ENCODE measurements around the gene KCNH5. TPM values are rescaled to one million over a fixed set of nuclear protein-coding genes. Genes with fewer than 3 reads are reported as not detected.

KCNH5 gene
- total RNA-seq, 1 experiment from 2014 or later = not detected

- peak; percentile 70 to 83 for DNase-seq (ENCODE audit: low read depth in 1 of 2, low spot score in 2 of 2)
- no peak overlapping the region for H3K4me3 ChIP-seq
- no peaks in the 10 kb centered on the region for H3K27me3 ChIP-seq (replicated peaks)
- H3K36me3 ChIP-seq = no peaks in the 10 kb centered on the region
- H3K27ac ChIP-seq = peak overlapping the region; percentile 97
- H3K4me1 ChIP-seq (replicated peaks) = peaks cover 35% of the 10 kb centered on the region
- H3K9me3 ChIP-seq (replicated peaks) = no peaks in the 10 kb centered on the region
These were observed 353.4 kb downstream of the KCNH5 start for GRCh38 chr14:62691647-62692489.

GRCh38 chr14:62689733-62690132 lies 355.5 kb downstream of the KCNH5 start:
- Histone ChIP-seq H3K27me3 (replicated peaks) (no peaks in the 10 kb centered on the region), H3K4me1 (replicated peaks) (peaks cover 35% of the 10 kb centered on the region), H3K27ac (no peak overlapping the region), H3K36me3 (no peaks in the 10 kb centered on the region), H3K9me3 (replicated peaks) (no peaks in the 10 kb centered on the region), H3K4me3 (no peak overlapping the region)
- no peak for DNase-seq (ENCODE audit: low read depth in 1 of 2, low spot score in 2 of 2)

DNA sequence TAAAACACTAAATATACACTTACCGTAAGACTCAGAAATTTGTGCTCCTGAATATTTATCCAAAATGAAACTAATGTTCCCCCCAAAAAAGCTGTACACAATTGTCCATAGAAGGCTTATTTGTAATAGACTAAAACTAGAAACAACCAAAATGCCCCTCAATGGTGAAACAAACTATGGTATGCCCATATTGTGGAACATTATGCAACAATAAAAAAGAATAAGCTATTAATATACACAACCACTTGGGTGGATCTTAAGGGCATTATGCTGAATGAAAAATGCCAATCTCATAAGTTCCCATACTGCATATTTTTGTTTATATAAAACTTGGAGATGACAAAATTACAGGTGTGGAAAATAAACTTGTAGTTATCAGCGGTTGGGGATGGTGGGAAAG lies 357.4 kb downstream of the KCNH5 start:
- H3K4me1 ChIP-seq (replicated peaks) = peaks cover 23% of the 10 kb centered on the region
- H3K9me3 ChIP-seq (replicated peaks) = no peaks in the 10 kb centered on the region
- H3K36me3 ChIP-seq = no peaks in the 10 kb centered on the region
- no peak overlapping the region for H3K4me3 ChIP-seq
- H3K27me3 ChIP-seq (replicated peaks) = no peaks in the 10 kb centered on the region
- DNase-seq (ENCODE audit: low read depth in 1 of 2, low spot score in 2 of 2) = no peak
- no peak overlapping the region for H3K27ac ChIP-seq

- Histone ChIP-seq H3K27me3 (replicated peaks) (no peaks in the 10 kb centered on the region), H3K4me3 (no peak overlapping the region), H3K4me1 (replicated peaks) (no peaks in the 10 kb centered on the region), H3K36me3 (no peaks in the 10 kb centered on the region), H3K27ac (no peak overlapping the region), H3K9me3 (replicated peaks) (no peaks in the 10 kb centered on the region)
- DNase-seq (ENCODE audit: low read depth in 1 of 2, low spot score in 2 of 2) = no peak
These were observed 360.9 kb downstream of the KCNH5 start for GRCh38 chr14:62684376-62684775.

DNA sequence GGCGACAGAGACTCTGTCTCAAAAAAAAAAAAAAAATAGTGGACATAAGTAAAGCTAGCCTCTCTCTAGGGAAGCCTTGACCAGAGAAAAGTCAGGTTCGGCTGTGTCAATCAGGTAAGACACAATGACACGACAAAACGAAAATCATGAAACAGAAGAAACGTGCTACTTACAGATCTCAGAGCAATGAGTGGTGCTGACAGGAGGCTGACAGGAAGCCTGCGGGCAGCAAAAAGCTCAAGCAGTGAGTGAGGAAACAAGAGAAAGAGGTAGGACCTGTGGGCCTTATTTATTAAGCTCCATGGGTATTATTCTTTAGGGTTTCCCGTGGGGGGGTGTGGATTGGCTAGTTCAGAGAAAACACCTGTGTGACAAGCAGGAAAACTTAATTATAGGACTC lies 363.1 kb downstream of the KCNH5 start:
- Histone ChIP-seq H3K9me3 (replicated peaks) (no peaks in the 10 kb centered on the region), H3K4me1 (replicated peaks) (no peaks in the 10 kb centered on the region), H3K27me3 (replicated peaks) (no peaks in the 10 kb centered on the region), H3K27ac (no peak overlapping the region), H3K4me3 (no peak overlapping the region), H3K36me3 (no peaks in the 10 kb centered on the region)
- no peak for DNase-seq (ENCODE audit: low read depth in 1 of 2, low spot score in 2 of 2)

GRCh38 chr14:62674563-62675237 lies 370.6 kb downstream of the KCNH5 start:
- Histone ChIP-seq H3K4me1 (replicated peaks) (no peaks in the 10 kb centered on the region), H3K27me3 (replicated peaks) (no peaks in the 10 kb centered on the region), H3K4me3 (no peak overlapping the region), H3K9me3 (replicated peaks) (no peaks in the 10 kb centered on the region), H3K27ac (no peak overlapping the region), H3K36me3 (no peaks in the 10 kb centered on the region)
- no peak for DNase-seq (ENCODE audit: low read depth in 1 of 2, low spot score in 2 of 2)

DNA sequence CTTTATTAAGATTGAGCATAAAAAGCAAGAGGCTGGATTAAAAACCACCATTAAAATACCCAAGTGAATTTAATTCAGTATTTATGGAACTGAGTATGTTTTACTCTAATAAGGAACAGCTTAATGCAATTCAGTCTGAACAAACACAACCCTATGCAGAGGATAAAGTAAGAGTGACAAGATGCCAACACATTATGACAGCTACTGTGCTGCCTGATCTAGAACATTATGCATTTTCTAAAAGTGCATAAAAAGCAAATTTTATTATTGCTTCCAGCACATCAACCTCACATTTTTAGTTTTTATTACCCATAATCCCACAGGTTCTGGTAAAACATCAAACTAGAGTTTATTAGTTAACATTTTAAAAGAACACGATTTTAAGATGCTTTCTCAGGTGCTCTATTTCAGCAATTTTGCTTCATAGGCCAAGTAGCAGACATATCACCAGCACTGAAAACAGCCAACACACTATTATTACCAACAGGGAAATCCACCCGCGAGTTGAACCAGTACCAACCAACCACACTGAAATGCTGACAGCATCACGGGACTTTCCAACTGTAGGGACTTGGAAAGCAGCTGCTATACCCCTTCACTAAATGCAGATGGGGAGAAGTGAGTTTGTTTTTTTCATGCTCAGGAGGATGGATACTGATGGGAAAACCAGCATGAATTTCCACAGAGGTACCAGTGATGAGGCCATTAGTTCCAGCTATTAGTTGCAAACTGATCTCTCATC lies 372.1 kb downstream of the KCNH5 start:
- Histone ChIP-seq H3K4me1 (replicated peaks) (no peaks in the 10 kb centered on the region), H3K27me3 (replicated peaks) (no peaks in the 10 kb centered on the region), H3K9me3 (replicated peaks) (no peaks in the 10 kb centered on the region), H3K36me3 (no peaks in the 10 kb centered on the region), H3K4me3 (no peak overlapping the region), H3K27ac (no peak overlapping the region)
- DNase-seq (ENCODE audit: low read depth in 1 of 2, low spot score in 2 of 2) = no peak

DNA sequence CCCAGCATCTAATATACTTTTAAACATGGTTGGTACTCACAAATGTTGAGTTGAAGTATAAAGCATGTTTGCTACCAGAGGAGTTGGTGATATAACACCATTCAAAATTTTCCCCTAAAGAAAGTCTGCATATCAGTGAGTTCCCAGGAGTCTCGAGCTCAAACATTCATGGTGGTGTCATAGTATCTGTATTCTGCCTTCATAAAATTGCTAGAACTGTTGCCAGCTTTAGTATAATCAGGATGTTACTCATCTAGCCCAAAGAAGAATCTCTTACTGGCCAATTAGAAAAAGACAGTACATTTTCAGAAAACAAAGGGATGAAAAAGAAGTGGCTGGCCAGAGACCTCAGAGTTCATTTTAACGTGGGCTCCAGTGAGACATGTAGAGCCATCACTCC lies 374.7 kb downstream of the KCNH5 start:
- Histone ChIP-seq H3K27me3 (replicated peaks) (no peaks in the 10 kb centered on the region), H3K36me3 (no peaks in the 10 kb centered on the region), H3K9me3 (replicated peaks) (no peaks in the 10 kb centered on the region), H3K4me3 (no peak overlapping the region), H3K4me1 (replicated peaks) (no peaks in the 10 kb centered on the region), H3K27ac (no peak overlapping the region)
- no peak for DNase-seq (ENCODE audit: low read depth in 1 of 2, low spot score in 2 of 2)

DNA sequence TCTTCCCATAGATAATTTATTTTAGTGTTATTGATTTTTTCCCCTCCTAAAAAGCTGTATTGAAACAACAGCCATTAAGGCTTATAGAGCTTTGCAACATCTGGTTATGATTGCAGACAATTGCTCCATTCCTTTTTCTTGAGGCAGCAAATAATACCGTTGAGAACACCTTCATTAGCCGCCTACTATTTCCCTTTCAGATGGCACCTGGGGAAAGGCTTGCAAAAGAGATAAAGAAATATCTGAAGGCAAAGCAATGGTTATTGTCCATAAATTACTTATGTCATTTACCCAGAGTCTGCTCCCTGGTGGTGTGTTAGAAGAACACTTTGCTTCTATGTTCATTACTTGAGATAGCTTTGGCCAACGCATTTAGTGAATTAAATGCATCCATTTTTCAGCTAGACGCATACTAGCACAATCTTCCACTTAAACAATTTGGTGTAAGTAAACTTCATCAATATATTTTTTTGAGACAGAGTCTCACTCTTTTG lies 377.8 kb downstream of the KCNH5 start:
- H3K9me3 ChIP-seq (replicated peaks) = no peaks in the 10 kb centered on the region
- H3K27me3 ChIP-seq (replicated peaks) = no peaks in the 10 kb centered on the region
- no peak overlapping the region for H3K27ac ChIP-seq
- H3K4me1 ChIP-seq (replicated peaks) = no peaks in the 10 kb centered on the region
- H3K36me3 ChIP-seq = no peaks in the 10 kb centered on the region
- no peak overlapping the region for H3K4me3 ChIP-seq
- no peak for DNase-seq (ENCODE audit: low read depth in 1 of 2, low spot score in 2 of 2)

- Histone ChIP-seq H3K4me1 (replicated peaks) (no peaks in the 10 kb centered on the region), H3K9me3 (replicated peaks) (no peaks in the 10 kb centered on the region), H3K27me3 (replicated peaks) (no peaks in the 10 kb centered on the region), H3K27ac (no peak overlapping the region), H3K36me3 (no peaks in the 10 kb centered on the region), H3K4me3 (no peak overlapping the region)
- no peak for DNase-seq (ENCODE audit: low read depth in 1 of 2, low spot score in 2 of 2)
These were observed 380.0 kb downstream of the KCNH5 start for GRCh38 chr14:62665286-62665685.

- H3K4me3 ChIP-seq = no peak overlapping the region
- H3K27me3 ChIP-seq (replicated peaks) = no peaks in the 10 kb centered on the region
- H3K4me1 ChIP-seq (replicated peaks) = no peaks in the 10 kb centered on the region
- H3K27ac ChIP-seq = no peak overlapping the region
- no peaks in the 10 kb centered on the region for H3K36me3 ChIP-seq
- DNase-seq (ENCODE audit: low read depth in 1 of 2, low spot score in 2 of 2) = no peak
- H3K9me3 ChIP-seq (replicated peaks) = no peaks in the 10 kb centered on the region
These were observed 381.8 kb downstream of the KCNH5 start for GRCh38 chr14:62663456-62663821.

DNA sequence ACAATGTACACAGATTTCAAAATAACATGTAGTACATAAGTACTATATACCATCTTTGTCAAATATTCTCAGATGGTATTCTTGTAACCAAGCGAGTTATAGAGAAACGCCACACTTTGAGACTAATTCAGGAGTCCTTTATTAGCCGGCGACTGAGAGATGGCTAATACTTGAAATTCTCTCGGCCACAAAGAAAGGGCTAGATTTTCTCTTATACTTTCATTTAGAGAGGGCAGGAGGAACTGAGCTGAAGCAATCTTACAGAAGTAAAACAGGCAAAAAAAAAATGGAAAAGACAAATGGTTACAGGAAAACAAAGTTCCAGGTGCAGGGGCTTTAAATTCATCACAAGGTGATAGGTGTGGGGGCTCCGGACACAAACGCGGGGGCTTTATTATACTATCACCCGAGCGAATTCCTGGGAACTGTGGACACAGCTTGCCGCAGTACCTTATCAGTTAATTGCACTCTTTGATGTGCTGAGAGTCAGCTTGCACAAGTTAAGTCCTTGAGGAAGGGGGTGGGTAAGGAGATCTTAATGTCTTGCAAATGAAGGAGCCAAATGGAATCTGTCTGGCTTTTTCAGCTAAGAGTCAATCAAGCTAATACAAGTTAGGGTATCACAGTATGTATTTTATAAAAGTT lies 382.3 kb downstream of the KCNH5 start:
- no peak for DNase-seq (ENCODE audit: low read depth in 1 of 2, low spot score in 2 of 2)
- Histone ChIP-seq H3K9me3 (replicated peaks) (no peaks in the 10 kb centered on the region), H3K27ac (no peak overlapping the region), H3K27me3 (replicated peaks) (no peaks in the 10 kb centered on the region), H3K4me1 (replicated peaks) (no peaks in the 10 kb centered on the region), H3K36me3 (no peaks in the 10 kb centered on the region), H3K4me3 (no peak overlapping the region)

DNA sequence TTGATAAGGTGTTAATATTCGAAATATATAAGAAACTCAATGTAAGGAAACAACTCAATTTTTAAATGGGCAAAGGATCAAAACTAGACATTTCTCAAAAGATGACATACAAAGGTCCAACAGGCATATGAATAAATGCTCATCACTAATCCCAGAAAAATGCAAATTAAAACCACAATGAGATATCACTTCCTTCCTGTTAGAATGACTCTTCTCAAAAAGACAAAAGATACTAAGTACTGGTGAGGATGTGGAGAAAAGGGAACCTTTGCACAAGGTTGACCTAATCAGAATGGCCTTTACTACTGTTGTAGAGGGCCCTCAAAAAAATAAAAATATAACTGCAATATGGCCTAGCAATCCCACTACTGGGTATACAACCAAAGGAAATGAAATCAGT lies 383.4 kb downstream of the KCNH5 start:
- H3K4me3 ChIP-seq = no peak overlapping the region
- no peaks in the 10 kb centered on the region for H3K27me3 ChIP-seq (replicated peaks)
- H3K9me3 ChIP-seq (replicated peaks) = no peaks in the 10 kb centered on the region
- no peaks in the 10 kb centered on the region for H3K36me3 ChIP-seq
- H3K27ac ChIP-seq = no peak overlapping the region
- no peaks in the 10 kb centered on the region for H3K4me1 ChIP-seq (replicated peaks)
- no peak for DNase-seq (ENCODE audit: low read depth in 1 of 2, low spot score in 2 of 2)

Measured in SJSA1 (cell line).